SIG-M5 treated with dmso at 0.1 percent for 504 hours (cell line): ENCODE results near the gene TCF7L2.

ENCODE experiments used
- DNase-seq: peaks from one replicate; lab custom pipeline; 2025; ENCODE audit not compliant: unreplicated experiment; lab: John Stamatoyannopoulos, UW

The TCF7L2 gene

DNA sequence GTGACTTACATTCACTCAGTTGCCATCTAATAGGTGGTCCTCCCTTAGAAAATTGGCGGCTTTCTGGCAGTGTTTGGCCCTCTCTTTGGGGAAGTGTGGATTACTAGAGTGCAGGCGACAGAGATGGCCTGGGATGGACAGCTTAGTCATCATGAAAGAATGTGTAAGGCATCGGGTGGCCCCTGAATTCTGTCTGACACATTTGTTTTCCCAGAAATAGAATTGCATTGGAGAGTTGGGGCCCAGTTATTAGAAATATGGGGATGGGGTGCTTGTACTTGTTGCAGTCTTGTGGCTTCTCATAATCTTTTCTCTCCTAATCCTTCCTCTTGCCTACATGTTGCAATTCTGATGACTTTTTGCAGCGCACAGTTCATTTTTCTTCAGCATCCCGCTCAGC, 13.8 kb downstream of the TCF7L2 start:
- peak; percentile 20 for DNase-seq

DNA sequence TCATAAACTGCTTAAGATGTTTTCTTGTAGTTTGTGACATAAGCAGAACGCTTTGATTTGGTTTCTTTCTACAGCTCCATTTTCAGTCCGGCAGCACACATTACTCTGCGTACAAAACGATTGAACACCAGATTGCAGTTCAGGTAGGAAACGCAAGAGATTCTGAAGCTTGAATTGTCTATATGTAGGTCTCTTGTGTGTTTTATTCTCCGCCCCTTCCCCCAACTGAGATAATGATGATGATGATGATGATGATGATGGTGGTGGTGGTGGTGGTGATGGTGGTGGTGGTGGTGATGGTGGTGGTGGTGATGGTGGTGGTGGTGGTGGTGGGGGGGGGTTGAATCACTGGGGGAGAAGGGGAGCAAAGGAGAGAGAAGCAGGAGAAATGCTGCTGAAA, 14.4 kb downstream of the TCF7L2 start:
- no peak for DNase-seq

DNA sequence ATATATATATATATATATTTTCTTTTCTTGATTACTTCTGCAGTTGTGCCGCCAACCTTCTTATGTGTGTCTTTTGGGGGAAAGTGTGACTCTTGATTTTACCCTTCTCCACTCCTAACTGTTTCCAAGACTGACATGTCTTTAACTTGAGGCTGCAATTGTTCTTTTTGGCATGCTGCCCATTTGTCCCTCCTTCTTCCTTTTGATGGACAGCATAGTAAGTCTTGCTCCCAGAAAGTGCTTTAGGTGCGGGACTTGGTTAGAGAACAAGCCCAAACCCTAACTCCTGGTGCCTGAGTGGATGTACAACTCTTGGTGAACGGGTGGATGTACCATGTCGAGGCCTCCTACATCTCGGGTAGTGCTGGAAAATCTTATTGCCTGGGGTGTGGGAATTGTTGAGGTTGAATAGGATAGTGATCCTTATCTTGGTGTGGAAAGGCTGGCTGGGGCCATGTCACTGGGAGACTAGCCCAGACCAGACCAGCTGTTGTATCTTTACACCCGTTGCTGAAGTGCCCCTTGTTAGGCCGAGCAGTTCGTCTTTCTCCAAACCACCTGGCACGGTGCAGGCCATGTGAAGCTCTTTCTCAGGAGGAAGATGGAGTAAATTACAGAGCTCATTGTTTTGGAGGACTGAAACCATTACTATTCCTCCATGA, 16.3 kb downstream of the TCF7L2 start:
- DNase-seq = no peak

DNA sequence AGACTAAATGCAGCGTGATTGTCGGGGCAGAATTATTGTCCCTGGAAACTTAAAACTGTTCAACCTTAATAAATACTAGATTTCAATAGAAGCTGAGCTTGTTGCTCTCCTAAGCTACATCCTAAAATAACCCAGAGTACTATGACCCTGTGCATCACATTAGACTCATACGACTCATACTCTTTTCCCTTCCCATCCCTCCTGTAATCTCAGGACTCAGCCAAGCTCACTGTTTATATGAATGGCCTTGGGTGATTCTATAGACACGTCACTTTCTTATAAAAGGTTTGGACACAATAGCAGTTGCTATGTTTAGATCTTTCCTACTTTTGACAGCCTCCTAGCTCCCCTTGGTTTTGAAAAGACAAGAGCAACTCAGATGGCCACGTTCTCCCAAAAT, 17.2 kb downstream of the TCF7L2 start:
- DNase-seq = no peak

DNA sequence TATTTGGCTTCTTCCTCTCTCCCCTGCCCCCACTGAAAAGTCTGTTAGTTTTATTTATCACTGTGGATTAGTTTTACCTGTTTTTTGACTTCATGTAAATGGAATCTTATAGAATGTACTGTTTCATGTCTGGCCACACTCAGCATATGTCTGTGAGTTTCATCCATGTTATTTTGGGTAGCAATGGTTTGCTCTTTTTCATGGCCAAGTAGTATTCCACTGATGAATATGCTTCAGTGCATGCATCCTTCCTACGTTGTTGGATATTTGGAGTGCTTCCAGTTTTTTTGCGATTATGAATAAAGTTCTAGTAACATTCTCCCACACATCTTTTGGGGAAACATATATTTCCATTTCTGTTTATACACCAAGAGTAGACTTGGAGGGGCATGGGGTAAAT, 19.1 kb downstream of the TCF7L2 start:
- DNase-seq = no peak

DNA sequence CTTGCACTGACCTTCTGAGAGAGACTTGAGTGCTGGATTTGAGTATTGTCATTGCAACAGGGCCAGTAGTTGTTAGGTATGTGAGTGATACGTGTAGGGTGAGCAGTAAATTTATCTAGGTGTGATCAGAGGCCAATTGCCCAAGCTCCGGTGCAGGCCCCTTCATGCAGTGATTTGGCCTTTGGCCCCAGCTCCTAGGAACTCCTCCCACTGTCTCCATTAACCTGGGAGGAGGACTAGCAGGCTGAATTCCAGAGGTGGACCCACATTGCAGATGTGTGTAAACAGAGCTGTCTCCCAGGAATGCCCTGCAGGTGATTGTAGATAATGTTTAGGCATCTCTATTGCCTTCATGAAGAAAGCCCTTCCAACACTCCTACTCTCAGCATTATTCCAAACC, 19.5 kb downstream of the TCF7L2 start:
- no peak for DNase-seq

DNA sequence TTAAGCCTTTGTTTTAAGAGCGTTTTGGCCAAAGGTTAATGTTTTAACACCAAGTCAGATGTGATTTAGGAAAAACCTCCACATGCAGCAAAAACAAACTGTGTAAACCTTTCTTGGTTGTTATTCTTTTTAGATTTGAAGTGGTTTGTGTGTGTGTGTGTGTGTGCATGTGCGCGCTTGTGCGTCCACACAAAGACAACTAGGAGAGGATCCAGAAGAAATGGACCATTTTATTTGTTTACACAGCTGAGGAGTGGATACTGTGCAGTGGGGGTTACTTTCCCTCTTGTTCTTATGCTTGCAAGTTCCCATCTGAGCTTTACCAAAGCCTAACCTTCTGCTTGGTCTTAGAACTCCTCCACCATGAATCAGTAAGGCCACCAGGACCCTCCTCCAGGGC, 20.0 kb downstream of the TCF7L2 start:
- DNase-seq = no peak

DNA sequence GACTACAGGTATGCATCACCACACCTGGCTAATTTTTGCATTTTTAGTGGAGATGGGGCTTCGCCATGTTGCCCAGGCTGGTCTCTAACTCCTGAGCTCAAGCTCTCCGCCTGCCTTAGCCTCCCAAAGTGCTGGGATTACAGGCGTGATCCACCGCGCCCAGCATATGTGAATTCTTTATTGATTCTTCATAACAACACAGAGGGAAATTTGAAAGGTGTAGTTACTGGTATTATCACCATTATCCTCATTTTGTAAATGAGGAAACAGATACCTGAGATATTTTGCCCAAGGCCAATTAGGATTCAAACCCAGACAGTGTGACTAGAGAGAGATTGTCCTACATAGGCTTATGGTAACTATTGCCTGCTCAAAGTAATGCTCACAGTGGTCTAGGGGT, 22.6 kb downstream of the TCF7L2 start:
- DNase-seq = no peak

DNA sequence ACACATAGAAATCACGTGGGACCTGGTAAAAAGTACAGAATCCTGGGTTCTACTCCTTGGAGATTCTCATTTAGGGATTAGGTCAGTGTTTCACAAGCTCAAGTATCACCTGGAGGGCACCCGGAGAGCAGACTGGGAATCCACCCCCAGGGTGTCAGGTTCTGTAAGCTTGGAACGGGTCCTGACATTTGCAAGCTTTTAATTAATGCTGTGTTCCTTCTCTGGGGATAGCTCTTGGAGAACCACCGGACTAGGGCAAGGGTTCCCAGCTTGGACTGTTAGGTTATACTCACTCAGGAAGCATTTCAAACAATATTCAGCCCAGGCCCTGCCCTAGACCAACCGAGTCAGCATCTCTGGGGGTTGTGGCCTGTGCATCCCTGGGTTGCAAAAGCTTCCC, 23.0 kb downstream of the TCF7L2 start:
- DNase-seq = no peak

DNA sequence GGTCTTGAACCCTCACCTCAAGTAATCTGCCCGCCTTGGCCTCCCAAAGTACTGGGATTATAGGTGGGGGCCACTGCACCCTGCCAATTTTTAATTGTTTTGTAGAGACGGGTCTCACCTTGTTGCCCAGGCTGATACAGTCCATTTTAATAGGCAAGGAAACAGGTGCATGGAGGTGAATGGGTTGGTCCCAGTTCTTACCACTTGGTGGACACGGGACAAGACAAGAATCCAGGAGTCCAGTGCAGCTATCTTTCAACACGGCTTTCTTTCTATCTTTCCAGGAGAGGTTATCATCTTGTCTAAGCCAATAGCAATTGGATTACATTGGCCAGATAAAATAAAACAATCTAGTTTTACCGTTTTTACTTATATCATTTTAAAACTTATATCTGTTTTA, 23.8 kb downstream of the TCF7L2 start:
- no peak for DNase-seq

DNA sequence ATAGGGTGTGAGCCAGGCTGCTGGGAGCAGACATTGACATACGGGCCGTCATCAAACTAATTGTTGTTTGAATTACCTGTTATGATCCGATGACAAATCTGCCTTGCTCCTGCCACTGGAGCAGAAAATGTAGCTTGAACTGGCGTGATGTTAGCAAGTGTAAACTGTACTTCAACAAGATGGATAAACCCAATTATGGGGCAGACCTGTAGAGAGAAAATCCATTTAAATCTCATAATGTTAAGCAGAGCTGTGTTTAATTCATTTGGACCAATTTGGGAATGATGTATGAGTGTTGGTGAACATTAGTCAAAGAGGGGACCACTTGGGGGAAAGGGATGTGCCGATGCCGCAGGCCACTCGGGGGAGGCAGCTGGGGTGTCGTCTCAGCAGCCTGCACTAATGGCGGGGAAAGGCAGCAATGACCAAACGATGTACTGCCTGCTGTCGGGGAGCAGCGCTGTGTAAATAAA, 27.4 kb downstream of the TCF7L2 start:
- DNase-seq = no peak

DNA sequence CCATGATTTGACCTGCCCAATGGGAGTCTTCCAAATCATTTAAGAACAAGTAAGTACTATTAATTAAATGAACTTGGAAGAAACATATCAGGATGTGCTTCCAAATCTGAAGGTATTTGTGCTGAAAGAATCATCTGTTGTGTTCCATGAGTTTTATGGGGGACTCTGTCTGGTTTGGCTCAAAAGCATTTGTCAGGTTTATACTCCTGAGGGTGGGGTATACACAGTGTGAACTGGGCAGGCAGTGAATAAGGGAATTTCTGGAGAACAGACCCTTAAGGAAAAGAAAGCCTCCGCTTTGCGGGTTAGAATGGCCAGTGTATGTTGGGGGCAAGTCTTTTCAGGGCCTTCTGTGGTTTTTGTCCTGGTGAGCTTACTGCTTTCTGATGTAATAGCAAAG, 29.9 kb downstream of the TCF7L2 start:
- no peak for DNase-seq

DNA sequence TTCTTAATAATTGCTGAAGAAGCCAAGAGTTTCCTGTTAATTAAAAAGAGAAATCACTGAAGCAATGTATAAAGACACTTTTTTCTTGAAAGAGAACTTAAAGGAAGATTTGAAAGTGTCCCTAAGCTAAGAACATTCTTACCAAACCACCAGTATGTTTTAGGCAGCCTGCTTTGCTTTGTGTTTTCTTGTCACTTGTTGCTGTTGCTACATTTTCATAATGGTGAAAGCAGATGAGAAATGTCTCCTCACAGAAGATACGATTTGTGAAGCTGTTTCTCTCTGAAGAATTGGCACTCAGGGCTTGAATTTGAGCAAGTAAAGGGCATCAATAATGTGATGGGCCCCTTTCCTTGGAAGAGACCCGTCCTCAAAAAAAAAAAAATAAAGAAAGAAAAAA, 30.9 kb downstream of the TCF7L2 start:
- DNase-seq = no peak

DNA sequence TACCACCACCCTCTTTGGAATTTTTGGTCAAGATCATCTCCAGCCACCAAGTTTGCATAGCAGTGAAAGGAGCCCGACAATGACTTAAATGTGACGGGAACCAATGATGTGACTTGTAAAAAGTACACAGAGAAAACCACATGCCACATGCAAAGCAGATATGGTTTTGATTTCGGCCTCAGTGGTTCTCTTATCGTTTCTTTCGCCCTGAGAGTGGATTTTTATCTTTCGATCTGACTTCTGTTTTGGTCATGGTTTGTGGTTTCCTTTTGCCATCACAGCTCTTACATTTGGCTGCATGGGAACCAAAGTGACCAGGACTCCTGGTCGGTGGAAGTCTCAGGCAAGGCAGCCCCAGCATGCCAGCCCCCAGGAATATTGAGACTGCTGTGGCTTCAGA, 31.5 kb downstream of the TCF7L2 start:
- DNase-seq = no peak

DNA sequence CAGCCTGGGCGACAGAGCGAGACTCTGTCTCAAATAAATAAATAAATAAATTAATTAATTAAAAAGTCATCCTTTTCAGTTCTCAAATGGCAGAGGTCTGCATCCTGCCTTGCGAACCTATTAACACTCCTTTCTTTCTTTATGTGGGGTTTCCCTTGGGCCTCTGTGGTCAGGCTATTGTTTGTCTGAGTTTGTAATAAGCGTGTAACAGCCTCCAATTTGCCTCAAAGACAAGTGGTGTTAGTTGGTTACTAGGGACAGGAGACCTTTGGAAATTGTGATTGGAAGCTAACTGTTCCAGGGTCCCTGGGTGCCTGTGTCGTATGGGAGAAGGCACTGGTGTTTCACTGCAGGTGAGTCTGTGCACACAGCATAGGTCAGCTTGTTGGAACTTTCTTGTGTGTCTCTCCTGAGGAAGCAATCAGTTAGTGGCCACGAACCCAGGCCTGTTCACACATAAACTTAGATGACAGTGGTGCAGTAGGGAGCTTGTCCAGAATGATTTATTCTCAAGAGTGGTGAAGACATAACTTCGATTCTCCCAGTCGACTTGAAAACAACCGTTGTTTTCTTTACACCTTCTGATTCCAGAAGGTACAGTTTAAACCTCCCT, 33.5 kb downstream of the TCF7L2 start:
- DNase-seq = no peak

DNA sequence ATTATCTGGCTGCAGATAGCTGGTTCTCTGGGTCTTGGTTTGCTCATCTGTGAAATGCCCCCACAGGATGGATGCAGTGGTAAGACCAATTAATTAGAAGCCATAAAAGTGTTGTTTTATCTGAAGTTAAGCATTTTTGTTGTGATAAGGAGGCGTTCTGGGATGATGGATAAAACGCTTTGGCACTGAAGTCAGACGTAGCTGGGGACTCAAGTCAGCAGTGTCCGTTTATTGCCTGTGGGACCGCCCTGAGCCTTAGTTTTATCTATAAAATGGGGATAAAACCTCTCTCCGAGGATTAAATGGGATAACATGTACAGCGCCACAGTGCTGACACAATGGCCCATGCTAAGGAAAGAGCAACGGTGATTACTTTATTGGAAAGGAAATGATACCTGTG, 34.7 kb downstream of the TCF7L2 start:
- DNase-seq = no peak

DNA sequence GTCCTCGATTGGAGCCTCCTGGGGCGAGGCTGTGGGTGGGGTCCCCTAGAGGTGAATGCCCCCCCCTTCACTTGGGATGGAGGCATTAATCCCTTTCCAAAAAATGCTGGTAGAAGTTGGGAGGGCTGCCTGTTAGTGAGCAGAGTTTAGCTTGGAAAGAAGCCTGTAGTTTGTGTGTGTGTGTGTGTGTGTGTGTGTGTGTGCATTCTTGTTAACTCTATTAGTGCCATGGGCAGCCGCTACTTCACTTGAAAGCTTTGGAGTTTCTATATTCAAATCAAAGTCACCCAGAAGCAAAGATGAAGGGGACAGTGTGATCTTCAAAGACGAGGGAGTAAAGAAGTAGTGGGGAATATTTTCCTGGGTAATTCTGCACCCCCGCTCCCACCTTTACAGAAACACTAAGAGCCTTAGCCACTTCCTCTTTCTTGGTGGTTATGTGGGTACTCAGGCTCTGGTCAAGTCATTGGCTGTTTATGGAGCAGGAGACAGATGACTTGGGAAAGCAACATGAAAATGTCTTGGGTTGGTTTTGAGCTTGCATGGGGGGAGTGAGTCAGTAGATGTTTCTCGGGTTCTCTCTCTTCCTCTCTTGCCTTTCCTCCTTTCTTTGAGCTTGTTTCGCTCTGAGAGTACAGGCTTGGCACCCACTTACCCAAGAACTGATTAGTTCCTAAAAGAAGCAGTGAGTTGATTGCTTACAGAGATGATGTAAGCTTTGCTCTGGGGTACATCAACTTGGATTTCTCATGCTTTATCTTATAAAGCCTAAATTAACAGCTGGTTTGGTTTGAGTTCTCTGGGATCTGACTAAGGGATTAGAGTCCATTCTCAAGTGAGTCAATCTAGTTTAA, 35.9 kb downstream of the TCF7L2 start:
- peak; percentile 94 for DNase-seq

DNA sequence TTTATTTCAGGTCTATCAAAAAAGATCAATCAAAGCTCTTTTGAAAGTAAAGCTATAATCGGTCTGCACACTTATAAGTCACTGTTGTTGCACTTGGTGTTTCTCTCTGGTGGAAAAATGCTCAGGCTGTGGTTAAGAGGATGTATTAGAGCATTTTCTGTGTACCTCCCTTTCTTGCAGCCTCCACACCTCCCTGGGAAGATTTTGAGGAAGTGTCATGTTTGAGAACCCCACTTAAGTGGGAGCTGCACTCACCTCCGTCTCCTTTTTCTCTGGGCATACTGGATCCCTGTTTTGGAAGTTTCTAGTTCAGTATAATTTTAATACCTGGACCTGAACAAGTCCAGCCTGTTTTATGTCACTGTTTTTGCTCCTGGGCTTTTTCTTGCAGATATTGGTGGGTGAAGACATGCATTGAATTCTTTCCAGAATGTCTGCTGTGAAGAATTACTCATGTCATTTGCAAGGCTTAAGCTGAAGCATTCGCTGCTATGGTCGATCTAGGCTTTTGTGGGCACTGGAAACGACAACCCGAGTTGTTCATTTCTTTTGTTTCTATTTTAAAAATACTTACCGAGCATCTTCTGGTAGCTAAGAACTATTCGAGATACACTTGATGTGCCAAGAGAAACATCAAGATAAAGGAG, 36.6 kb downstream of the TCF7L2 start:
- no peak for DNase-seq

DNA sequence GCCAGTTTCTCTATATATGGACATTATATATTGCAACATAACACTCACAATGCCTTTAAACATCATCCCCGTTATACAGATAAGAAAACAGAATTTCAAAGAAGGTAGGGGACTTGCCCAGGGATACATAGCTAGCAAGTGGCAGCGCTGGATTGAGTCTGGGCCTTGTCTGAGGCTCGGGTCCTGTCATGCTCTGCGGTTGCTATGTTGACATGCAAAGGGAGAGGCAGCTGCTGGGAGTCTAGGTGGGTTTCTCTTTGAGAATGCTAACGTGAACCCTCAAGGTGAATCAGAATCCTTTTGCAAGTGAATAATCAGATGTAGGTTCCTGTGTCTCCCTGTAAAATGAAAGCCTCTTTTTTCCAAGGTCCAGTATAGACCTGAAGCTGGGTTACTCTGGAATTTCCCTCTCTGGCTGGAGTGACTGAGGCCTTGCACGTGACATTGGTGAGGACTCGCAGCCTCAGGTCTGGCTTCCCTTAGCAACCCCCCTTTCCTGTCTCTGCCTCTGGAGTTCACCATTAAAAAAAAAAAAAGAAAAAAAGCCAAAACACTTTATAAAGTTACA, 38.9 kb downstream of the TCF7L2 start:
- DNase-seq = no peak

DNA sequence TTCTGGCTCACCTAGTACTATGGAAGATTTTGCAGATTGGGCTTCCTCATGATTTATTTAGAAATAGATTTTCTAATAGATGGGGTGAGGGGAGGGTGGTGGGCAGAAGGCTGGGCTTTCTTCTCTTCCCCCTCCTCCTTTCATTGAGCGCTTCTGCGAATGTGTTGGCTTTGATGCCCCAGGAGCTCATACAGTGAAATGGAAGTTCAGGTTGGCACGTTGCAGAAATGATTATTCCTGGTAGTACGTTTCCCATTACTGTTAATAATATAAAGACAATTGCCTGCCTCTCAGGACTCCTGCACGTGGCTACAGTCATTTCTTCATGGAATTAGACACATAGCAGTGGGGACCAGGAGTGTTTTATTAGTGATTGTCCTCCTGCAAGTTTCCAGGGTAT, 39.8 kb downstream of the TCF7L2 start:
- no peak for DNase-seq

DNA sequence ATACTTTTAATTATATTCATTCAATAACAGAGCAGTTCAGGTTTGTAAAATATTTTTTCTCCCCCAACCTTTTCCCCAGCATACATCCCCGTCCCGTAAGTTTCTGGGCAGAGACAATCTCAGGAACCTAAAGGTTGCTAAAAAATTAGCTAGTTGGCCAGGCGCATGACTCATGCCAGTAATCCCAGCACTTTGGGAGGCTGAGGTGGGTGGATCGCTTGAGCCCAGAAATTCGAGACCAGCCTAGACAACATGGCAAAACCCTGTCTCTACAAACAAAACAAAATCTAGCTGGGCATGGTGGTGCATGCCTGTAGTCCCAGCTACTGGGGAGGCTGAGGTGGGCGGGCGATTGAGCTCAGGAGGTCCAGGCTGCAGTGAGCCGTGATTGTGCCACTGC, 40.2 kb downstream of the TCF7L2 start:
- no peak for DNase-seq
